NOMO-1 (cell line): ENCODE results near the gene AQR.
"Not testable (repeated sequence)": the region's sequence is repeated elsewhere in the genome, so short reads cannot be mapped to it uniquely, and the experiment has no call there.

Source experiments
- DNase-seq, 2 experiments: peaks; one replicate each; lab custom pipeline; 2025; ENCODE audit not compliant: unreplicated experiment in 2 of 2; lab: John Stamatoyannopoulos, UW

Gene AQR

GRCh38 chr15:34964277-34964676 lies 5.3 kb downstream of the AQR start:
- no peak for DNase-seq

DNA sequence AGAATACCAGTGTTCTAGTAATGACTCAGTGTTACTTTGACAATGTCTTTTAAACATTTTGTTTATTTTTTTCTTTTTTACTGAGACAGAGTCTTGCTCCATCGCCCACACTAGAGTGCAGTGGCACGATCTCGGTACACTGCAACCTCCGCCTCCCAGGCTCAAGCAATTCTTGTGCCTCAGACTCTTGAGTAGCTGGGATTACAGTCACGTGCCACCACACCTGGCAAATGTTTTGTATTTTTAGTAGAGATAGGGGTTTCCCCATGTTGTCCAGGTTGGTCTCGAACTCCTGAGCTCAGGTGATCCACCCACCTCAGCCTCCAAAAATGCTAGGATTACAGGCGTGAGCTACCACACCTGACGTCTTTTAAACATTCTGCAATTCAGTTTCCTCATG lies 15.7 kb downstream of the AQR start:
- no peak for DNase-seq

- DNase-seq = no peak
These were observed 17.1 kb downstream of the AQR start for GRCh38 chr15:34952481-34952880.

DNA sequence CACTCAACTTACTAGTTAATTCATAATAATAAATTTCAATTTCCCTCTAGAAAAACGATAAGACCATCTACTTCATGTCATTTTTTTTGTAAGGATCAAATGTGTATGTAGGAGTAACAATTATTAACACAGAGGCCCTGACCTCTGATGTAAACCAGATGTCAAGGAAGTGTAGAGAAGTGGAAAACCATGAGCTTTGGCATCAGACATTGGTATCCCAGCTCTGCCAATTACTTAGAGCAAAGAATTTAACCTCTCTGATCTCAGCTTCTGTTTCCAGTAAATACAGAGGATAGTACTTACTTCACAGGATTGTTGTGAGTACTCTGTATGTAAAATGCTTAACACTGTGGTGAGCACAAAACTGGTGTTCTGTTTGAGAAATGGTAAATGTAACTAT lies 17.5 kb downstream of the AQR start:
- no peak for DNase-seq

- no peak for DNase-seq
These were observed 24.6 kb downstream of the AQR start for GRCh38 chr15:34944936-34945335.

DNA sequence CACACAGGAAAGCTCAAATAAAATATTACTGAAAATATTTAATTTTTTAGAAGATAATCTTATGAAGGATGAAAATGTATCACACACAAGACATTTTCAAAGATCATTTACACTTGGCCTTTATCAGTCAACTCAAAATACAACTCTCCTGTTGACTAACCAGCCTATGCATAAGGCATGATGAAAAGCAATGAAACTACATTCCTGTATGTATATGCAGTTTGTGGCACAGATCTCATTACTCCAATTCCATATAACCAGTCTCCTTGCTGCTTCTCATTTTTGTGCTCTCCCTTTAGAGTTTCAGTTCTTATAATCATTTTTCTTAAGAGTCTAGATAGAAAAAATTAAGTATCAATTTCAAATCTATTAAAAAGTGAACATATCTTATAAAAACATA lies 25.8 kb downstream of the AQR start:
- no peak for DNase-seq

DNA sequence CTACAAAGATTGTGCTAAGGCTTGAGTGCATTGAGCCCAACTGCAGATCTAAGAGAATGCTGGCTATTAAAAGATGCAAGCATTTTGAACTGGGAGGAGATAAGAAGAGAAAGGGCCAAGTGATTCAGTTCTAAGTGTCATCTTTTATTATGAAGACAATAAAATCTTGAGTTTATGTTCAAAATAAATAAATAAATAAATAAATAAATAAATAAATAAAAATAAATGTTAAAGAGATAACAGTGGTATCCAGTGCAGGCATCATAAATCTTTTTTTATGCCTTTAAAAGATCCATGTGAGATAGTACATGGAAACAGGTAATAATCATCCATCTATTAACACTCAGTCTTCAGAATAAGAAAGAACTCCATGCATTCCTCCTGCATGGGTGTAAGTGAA lies 26.3 kb downstream of the AQR start:
- DNase-seq = not testable (repeated sequence)

DNA sequence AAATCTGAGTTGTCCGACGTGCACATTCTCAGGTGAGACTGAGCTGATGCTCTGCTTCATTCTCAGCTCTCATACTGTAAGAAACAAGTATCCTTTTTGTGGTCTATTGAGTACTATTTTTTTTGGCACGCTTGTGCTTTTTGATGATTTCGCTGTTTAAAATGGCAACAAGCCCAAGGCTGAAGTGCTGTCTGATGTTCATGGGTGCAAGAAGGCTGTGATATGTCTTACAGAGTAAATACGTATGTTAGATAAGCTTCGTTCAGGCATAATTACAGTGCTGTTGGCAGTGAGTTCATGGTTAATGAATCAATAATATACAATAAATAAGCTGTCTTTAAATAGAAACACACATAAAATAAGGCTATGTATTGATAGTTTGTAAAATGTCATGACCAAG lies 27.2 kb downstream of the AQR start:
- DNase-seq = no peak

GRCh38 chr15:34941831-34942230 lies 27.7 kb downstream of the AQR start:
- no peak for DNase-seq

DNA sequence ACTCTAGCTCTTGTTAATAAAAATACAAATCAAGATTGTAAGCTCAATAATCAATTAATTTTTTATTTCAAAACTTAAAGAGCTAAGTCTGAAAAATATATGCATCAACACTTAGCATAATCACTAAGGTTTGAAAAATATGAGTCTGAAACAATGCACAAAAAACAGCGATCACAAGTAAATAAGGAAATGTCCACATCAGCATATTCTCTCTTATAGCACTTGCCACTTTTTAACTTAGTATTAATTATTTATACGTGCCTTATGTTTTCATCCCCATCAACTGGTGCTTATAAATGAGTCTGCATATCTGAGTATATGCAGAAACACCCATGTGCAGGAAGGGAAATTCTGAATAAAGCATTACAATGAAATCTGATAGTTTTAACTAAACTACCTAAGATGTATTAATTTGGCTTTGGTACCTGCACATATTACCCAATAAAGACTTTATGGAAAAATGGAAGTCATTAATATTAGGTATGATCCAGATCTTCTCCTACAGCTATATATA lies 28.3 kb downstream of the AQR start:
- DNase-seq = no peak

DNA sequence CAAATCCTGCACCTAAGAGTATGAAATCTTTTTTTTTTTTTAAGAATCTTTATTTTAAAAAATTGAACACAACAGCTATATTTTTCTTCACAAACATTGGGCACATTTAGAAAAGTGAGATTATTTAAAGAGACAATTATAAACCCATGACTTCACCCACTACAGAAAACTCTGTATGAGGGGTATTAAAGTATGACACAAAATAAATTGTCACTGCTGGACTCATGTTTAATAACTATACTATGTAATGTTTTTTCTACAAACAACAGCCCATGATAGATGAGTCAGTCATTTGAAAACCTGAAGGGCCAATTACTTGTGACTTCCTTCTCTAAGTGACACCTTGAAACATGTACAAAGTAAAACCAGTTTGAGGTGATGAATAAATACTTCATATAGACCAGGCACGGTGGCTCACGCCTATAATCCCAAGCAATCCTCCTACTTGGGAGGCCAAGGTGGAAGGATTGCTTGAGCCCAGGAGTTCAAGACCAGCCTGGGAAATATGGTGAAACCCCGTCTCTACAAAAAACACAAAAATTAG lies 36.0 kb downstream of the AQR start:
- no peak for DNase-seq

DNA sequence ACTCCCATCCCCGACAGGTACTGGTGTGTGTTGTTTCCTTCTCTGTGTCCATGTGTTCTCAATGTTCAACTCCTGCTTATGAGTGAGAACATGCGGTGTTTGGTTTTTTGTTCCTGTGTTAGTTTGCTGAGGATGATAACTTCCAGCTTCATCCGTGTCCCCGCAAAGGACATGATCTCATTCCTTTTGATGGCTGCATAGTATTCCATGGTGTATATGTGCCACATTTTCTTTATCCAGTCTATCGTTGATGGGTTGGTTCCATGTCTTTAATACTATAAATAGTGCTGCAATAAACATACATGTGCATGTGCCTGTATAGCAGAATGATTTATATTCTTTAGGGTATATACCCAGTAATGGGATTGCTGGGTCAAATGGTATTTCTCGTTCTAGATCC lies 41.2 kb downstream of the AQR start:
- not testable (repeated sequence) for DNase-seq

GRCh38 chr15:34927726-34928125 lies 41.8 kb downstream of the AQR start:
- DNase-seq = no peak

- DNase-seq = no peak
These were observed 55.2 kb downstream of the AQR start for GRCh38 chr15:34914317-34914716.

DNA sequence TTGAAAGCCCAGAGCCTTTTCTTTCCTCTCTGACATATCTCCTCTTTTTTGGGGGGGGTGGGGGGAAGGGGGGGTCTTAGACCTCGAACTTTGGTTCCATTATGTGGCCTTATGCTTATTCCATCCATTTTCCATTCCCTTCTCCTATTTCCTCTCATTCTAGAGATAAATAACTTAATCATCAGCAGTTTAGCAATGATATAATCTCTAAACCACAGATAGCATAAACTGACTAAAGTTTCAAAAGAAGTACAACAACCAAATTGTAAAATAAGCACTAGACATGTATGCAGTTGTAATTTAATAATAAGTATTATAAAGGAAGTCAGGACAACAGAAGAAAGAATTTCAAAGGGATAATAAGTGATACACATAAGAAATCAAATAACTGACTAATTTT lies 64.5 kb downstream of the AQR start:
- no peak for DNase-seq

GRCh38 chr15:34904527-34904926 lies 65.0 kb downstream of the AQR start:
- no peak for DNase-seq

DNA sequence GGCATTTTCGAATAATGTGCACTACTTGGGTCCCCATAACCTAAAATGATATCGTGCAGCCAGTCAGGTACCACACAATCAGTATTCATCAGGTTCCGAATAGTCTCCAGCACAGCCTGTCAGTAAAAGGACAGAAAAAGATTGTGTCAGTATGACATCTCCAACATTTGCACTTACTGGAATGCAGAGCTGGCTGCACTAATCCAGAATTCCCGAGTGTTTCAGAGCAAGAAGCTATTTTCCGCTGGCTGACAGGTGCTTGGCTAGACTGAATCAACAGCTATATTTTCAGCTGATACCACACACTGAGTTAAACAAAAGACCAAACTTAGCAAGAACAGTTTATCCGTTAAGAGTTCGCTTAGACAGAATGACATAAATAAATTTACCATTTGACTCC lies 68.8 kb downstream of the AQR start:
- no peak for DNase-seq

- DNase-seq = no peak
These were observed 73.4 kb downstream of the AQR start for GRCh38 chr15:34896183-34896582.

- DNase-seq = no peak
These were observed 75.6 kb downstream of the AQR start for GRCh38 chr15:34893967-34894366.

DNA sequence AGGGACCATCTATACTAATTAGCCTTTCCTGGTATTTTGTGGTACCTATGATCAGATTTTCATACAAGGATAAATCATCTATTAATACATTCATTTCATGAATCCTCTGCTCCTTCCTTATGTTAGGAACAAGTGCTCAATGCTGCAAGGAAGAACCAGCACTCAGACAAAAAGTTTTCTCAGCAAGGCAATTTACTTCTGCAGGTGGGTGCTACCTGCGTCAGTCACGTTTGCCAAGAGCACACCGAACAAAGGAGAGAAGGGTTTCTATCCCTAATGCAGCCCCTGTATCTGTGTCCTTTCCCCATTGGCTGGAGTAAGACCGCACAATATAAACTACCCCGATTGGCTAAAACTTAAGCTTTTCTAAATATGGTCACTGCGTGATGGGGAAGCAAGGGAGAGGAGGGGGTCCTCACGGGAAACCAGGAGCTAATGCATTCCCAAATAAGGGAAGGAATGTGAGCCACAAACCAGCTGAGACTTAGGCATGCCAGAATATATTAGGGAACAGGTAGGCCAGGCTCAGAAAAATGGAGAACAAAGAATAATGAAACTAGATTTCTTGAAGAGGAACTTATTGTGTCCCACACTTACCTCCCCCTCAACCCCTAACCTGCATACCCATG lies 76.5 kb downstream of the AQR start:
- no peak for DNase-seq

GRCh38 chr15:34890424-34890823 lies 79.1 kb downstream of the AQR start:
- DNase-seq = no peak

DNA sequence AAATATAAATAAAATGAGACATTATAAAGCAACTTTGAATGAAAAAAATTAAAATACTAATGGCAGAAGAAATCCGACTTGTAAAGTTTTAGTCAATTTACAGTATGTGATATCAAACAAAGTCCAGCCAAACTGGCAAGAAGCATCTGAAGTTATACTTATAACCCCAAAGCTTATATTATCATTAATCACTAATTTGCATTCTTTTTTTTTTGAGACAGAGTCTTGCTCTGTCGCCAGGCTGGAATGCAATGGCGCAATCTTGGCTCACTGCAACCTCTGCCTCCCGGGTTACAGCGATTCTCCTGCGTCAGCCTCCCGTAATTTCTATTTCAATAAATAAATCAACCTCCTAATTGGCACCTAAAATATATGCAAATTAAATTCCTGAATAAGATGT lies 80.1 kb downstream of the AQR start:
- DNase-seq = no peak

DNA sequence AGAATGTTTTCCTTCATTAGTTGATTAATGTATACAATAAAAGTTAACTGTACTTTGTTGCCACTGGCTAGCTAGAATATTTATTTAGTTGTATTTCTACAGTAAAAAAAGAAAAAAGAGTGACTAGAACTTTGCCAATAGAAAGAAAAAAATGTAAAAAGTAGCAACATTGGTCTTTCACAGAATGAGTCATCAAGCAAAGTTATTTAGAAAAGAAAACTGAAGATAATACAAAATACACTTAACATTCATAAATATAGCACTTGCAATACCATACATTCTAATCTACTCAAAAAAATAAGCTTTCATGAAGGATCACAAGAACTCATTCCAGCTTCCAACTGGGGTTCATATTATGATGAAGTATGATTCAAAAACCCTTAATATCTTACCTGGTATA lies 83.4 kb downstream of the AQR start:
- no peak for DNase-seq
